Activated CD4-positive, alpha-beta T cell treated with anti-CD3 and anti-CD28 coated beads for 36 hours (primary cell): Measurements from ENCODE around the gene RABEPK. TPM values are rescaled to one million over a fixed set of nuclear protein-coding genes. Genes with fewer than 3 reads are reported as not detected.
A peak's percentile ranks its signal among the peaks of the same experiment; 100 is the strongest.
"Not testable (repeated sequence)": the region's sequence is repeated elsewhere in the genome, so short reads cannot be mapped to it uniquely, and the experiment has no call there.

ENCODE experiments used
- ATAC-seq: fragments of 200-7000 bp; cut with Tn5 transposase; one replicate; pipeline ENCODE4 v1.10.0; 2021; ENCODE audit warnings: mild to moderate bottlenecking, moderate library complexity
- CTCF ChIA-PET: fragments of 350-600 bp; sonication (Branson Sonifier 250); formaldehyde crosslinking; loops from one replicate; lab custom pipeline; 2021; ENCODE audit warnings: antibody characterized with exemption; lab: Charles Lee
- POLR2A ChIA-PET: fragments of 350-600 bp; sonication (Branson Sonifier 250); formaldehyde crosslinking; loops from one replicate; lab custom pipeline; 2021; ENCODE audit warnings: antibody characterized with exemption, inconsistent platforms; lab: Charles Lee
- DNase-seq: peaks from one replicate; pipeline ENCODE4 v3.0.0-alpha.2; 2020
- H3K27ac Mint-ChIP-seq: one replicate; pipeline ENCODE4 v1.8.0; 2021; ENCODE audit warnings: mixed read lengths
- H3K27me3 Mint-ChIP-seq: one replicate; pipeline ENCODE4 v1.8.0; 2021; ENCODE audit warnings: mixed read lengths
- H3K36me3 Mint-ChIP-seq: one replicate; pipeline ENCODE4 v1.8.0; 2021; ENCODE audit warnings: low read depth, mixed read lengths
- H3K4me1 Mint-ChIP-seq: one replicate; pipeline ENCODE4 v1.8.0; 2021; ENCODE audit warnings: mixed read lengths
- H3K4me3 Mint-ChIP-seq: one replicate; pipeline ENCODE4 v1.8.0; 2021; ENCODE audit warnings: mild to moderate bottlenecking, moderate library complexity, mixed read lengths
- H3K9me3 Mint-ChIP-seq: one replicate; pipeline ENCODE4 v1.8.0; 2021; ENCODE audit warnings: low read depth, mixed read lengths
- intact Hi-C, 2 experiments: fragments of 100-400 bp; cut with DNase I in 1 of 2; cut with micrococcal nuclease in 1 of 2; formaldehyde crosslinking; loops; one replicate each; pipeline versions ENCODE4 v1.14.2 to v1.15.1; 2022 to 2024; cut with DNase I, micrococcal nuclease
- total RNA-seq, 2 experiments: library from RNA; stranded (reverse); gene quantifications; one replicate each; pipeline ENCODE4 v1.2.3, GENCODE V29; 2021

The RABEPK gene
- total RNA-seq, 2 experiments from 2014 or later: 29.1 to 33.1 TPM

- H3K27me3 Mint-ChIP-seq, H3K36me3 Mint-ChIP-seq, H3K4me3 Mint-ChIP-seq, intact Hi-C loops, ATAC-seq, H3K9me3 Mint-ChIP-seq, H3K27ac Mint-ChIP-seq, DNase-seq: not testable (repeated sequence)
- POLR2A ChIA-PET: interaction anchor here (0.6 kb wide), 1 partner anchor 41 kb away, joined by 5 read pairs; no protein-coding TSS in a partner anchor
- CTCF ChIA-PET: interaction anchor here (0.6 kb wide), 1 partner anchor 25 kb away, joined by 3 read pairs; no protein-coding TSS in a partner anchor
- peaks cover 65% of the 10 kb centered on the region for H3K4me1 Mint-ChIP-seq
Measured at GRCh38 chr9:125195591-125195990, 4.8 kb upstream of the RABEPK start.

DNA sequence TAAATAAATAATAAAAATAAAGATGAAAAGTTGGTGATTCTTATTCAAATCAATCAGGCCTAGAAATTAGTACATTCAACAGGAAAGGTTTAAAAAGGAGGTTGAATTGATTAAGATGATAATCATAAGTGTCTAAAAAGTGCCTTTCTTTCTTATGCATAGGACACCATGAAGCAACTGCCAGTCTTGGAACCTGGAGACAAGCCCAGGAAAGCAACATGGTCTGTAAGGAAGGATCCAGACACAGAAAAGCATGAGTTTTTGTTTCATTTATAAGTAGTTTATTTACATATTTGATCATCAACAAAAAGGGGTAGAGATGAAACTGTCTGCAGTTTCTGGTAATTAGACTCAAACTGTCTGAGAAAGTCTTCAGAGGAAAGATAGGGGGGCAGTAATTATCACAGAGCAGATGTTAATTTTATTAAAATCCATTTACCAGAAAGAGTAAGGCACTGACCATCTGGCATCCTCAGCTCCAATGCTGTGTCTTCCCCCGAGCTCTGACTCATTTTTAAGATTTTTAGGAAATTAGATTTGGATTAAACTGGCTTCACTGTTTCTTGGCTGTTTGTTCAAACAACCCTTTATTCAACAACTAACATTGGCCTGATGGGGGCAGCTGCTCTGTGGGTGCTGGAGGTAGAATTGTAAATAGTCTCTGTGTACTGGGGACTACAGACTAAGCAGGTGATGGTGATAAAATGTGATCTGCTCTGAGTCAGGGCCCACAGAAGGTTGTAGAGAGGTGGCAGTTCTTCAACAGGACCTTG, 2.7 kb downstream of the RABEPK start:
- H3K4me1 Mint-ChIP-seq: peaks cover 19% of the 10 kb centered on the region
- ChIA-PET POLR2A (interaction anchor here (0.7 to 0.8 kb wide), 2 partner anchors 16 to 347 kb away, joined by 3 to 4 read pairs; no protein-coding TSS in a partner anchor), CTCF (interaction anchor here (0.6 kb wide), 1 partner anchor 98 kb away, joined by 3 read pairs; no protein-coding TSS in a partner anchor)
- intact Hi-C loops: no loop called here
- H3K9me3 Mint-ChIP-seq: no peaks in the 10 kb centered on the region
- no peak overlapping the region for H3K27ac Mint-ChIP-seq
- H3K4me3 Mint-ChIP-seq: no peak overlapping the region
- no peaks in the 10 kb centered on the region for H3K27me3 Mint-ChIP-seq
- peaks cover 39% of the 10 kb centered on the region for H3K36me3 Mint-ChIP-seq
- ATAC-seq: no peak
- no peak for DNase-seq

- peaks cover 44% of the 10 kb centered on the region for H3K36me3 Mint-ChIP-seq
- intact Hi-C loops: no loop called here
- POLR2A ChIA-PET: no interaction called here
- no peak overlapping the region for H3K4me3 Mint-ChIP-seq
- no peak for ATAC-seq
- H3K27me3 Mint-ChIP-seq: no peaks in the 10 kb centered on the region
- no peak for DNase-seq
- H3K4me1 Mint-ChIP-seq: peaks cover 13% of the 10 kb centered on the region
- CTCF ChIA-PET: interaction anchor here (1.6 kb wide), 1 partner anchor 9 kb away, joined by 3 read pairs; no protein-coding TSS in a partner anchor
- no peaks in the 10 kb centered on the region for H3K9me3 Mint-ChIP-seq
- no peak overlapping the region for H3K27ac Mint-ChIP-seq
Measured at GRCh38 chr9:125204477-125204876, 4.1 kb downstream of the RABEPK start.

- Mint-ChIP-seq H3K9me3 (no peaks in the 10 kb centered on the region), H3K36me3 (peaks cover 44% of the 10 kb centered on the region), H3K27ac (peak overlapping the region; percentile 25), H3K4me1 (no peaks in the 10 kb centered on the region), H3K27me3 (no peaks in the 10 kb centered on the region), H3K4me3 (no peak overlapping the region)
- intact Hi-C loops: no loop called here
- ATAC-seq (no peak), DNase-seq (no peak)
- ChIA-PET CTCF (interaction anchor here (1.2 kb wide), 1 partner anchor 10 kb away, joined by 3 read pairs; no protein-coding TSS in a partner anchor), POLR2A (no interaction called here)
Measured at GRCh38 chr9:125214186-125214585, 13.8 kb downstream of the RABEPK start.

DNA sequence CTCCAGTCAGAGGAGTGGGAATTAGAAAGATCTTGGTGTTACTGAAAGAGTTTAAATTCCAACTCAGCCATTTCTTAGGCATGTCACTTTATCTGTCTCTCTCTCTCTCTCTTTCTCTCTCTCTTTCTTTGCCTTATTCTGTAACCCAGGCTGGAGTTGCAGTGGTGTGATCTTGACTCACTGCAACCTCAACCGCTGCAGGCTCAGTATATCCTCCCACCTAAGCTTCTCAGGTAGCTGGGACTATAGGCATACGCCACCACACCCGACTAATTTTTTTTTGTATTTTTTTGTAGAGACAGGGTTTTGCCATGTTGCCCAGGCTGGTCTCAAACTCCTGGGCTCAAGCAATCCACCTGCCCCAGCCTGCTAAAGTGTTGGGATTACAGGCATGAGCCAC, 18.3 kb downstream of the RABEPK start:
- peaks cover 41% of the 10 kb centered on the region for H3K36me3 Mint-ChIP-seq
- no peak overlapping the region for H3K4me3 Mint-ChIP-seq
- ATAC-seq (no peak), DNase-seq (no peak)
- intact Hi-C loops: no loop called here
- ChIA-PET POLR2A (no interaction called here), CTCF (interaction anchor here (0.6 to 0.7 kb wide), 2 partner anchors 68 to 152 kb away, joined by 3 read pairs; no protein-coding TSS in a partner anchor)
- H3K4me1 Mint-ChIP-seq: no peaks in the 10 kb centered on the region
- no peaks in the 10 kb centered on the region for H3K27me3 Mint-ChIP-seq
- H3K9me3 Mint-ChIP-seq: no peaks in the 10 kb centered on the region
- no peak overlapping the region for H3K27ac Mint-ChIP-seq

DNA sequence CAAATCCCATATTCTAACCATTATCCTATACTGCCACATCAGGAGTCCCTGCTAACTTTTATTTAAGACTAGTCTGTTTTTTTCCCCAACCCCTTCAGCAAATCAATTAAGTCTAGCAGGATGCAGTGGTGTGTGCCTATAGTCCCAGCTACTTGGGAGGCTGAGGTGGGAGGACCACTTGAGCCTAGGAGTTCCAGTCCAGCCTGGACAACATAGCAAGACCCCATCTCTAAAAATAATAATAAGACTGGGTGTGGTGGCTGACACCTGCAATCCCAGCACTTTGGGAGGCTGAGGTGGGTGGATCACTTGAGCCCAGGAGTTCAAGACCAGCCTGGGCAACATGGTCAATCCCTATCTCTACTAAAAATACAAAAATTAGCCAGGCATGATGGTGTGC, 24.5 kb downstream of the RABEPK start:
- POLR2A ChIA-PET: interaction anchor here (0.7 kb wide), 1 partner anchor 332 kb away, joined by 3 read pairs; no protein-coding TSS in a partner anchor
- ATAC-seq, DNase-seq, H3K4me1 Mint-ChIP-seq, H3K4me3 Mint-ChIP-seq, H3K27me3 Mint-ChIP-seq, H3K9me3 Mint-ChIP-seq, intact Hi-C loops, H3K27ac Mint-ChIP-seq: not testable (repeated sequence)
- H3K36me3 Mint-ChIP-seq: peaks cover 27% of the 10 kb centered on the region
- CTCF ChIA-PET: interaction anchor here (1.1 kb wide), 1 partner anchor 9 kb away, joined by 4 read pairs; no protein-coding TSS in a partner anchor

DNA sequence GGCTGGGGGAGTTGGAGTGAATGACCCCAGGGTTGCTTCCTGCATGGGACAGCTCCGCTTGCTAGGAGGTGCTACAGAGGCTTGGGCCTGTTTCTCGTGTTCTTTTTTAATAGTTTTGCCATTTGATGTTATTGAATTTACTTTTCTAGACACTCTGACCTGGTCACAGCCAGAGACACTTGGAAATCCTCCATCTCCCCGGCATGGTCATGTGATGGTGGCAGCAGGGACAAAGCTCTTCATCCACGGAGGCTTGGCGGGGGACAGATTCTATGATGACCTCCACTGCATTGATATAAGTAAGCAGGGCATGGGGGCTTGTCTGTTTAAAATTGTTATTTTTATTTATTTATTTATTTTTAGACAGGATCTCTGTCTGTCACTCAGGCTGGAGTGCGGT, 27.4 kb downstream of the RABEPK start:
- POLR2A ChIA-PET: no interaction called here
- no peak overlapping the region for H3K4me3 Mint-ChIP-seq
- H3K27me3 Mint-ChIP-seq: no peaks in the 10 kb centered on the region
- no peaks in the 10 kb centered on the region for H3K9me3 Mint-ChIP-seq
- DNase-seq: no peak
- no peak overlapping the region for H3K27ac Mint-ChIP-seq
- CTCF ChIA-PET: interaction anchor here (0.6 kb wide), 1 partner anchor 80 kb away, joined by 7 read pairs; no protein-coding TSS in a partner anchor
- intact Hi-C loops: no loop called here
- peaks cover 23% of the 10 kb centered on the region for H3K36me3 Mint-ChIP-seq
- no peaks in the 10 kb centered on the region for H3K4me1 Mint-ChIP-seq
- no peak for ATAC-seq

GRCh38 chr9:125233678-125234077, 33.3 kb downstream of the RABEPK start:
- peak; percentile 52 for ATAC-seq
- Mint-ChIP-seq H3K27ac (no peak overlapping the region), H3K4me1 (peaks cover 34% of the 10 kb centered on the region), H3K4me3 (no peak overlapping the region), H3K27me3 (no peaks in the 10 kb centered on the region), H3K9me3 (no peaks in the 10 kb centered on the region), H3K36me3 (peaks cover 59% of the 10 kb centered on the region)
- CTCF ChIA-PET: interaction anchor here (0.7 to 0.9 kb wide), 2 partner anchors 9 to 144 kb away, joined by 4 read pairs; no protein-coding TSS in a partner anchor
- intact Hi-C loops: no loop called here
- POLR2A ChIA-PET: interaction anchor here (0.8 kb wide), 1 partner anchor 136 kb away, joined by 3 read pairs; no protein-coding TSS in a partner anchor
- DNase-seq: no peak

GRCh38 chr9:125234099-125234498, 33.8 kb downstream of the RABEPK start:
- H3K27ac Mint-ChIP-seq, H3K27me3 Mint-ChIP-seq, ATAC-seq, H3K4me3 Mint-ChIP-seq, intact Hi-C loops, H3K9me3 Mint-ChIP-seq, DNase-seq: not testable (repeated sequence)
- H3K36me3 Mint-ChIP-seq: peaks cover 63% of the 10 kb centered on the region
- H3K4me1 Mint-ChIP-seq: peaks cover 39% of the 10 kb centered on the region
- ChIA-PET POLR2A (interaction anchor here (0.7 to 0.8 kb wide), 2 partner anchors 86 to 136 kb away, joined by 3 to 4 read pairs; no protein-coding TSS in a partner anchor), CTCF (interaction anchor here (0.7 to 0.9 kb wide), 2 partner anchors 10 to 144 kb away, joined by 4 read pairs; no protein-coding TSS in a partner anchor)

- Mint-ChIP-seq H3K27me3 (no peaks in the 10 kb centered on the region), H3K9me3 (no peaks in the 10 kb centered on the region), H3K27ac (peak overlapping the region; percentile 75), H3K36me3 (peaks cover 71% of the 10 kb centered on the region), H3K4me1 (peaks cover 43% of the 10 kb centered on the region), H3K4me3 (peak overlapping the region; percentile 90)
- DNase-seq: no peak
- CTCF ChIA-PET: interaction anchor here (0.7 kb wide), 1 partner anchor 71 kb away, joined by 5 read pairs; no protein-coding TSS in a partner anchor
- ATAC-seq: no peak
- intact Hi-C loops: no loop called here
- POLR2A ChIA-PET: interaction anchor here (0.6 to 0.7 kb wide), 2 partner anchors 41 to 375 kb away, joined by 5 read pairs; no protein-coding TSS in a partner anchor
Measured at GRCh38 chr9:125235804-125236519, 35.6 kb downstream of the RABEPK start.
